ENCODE measurements around the gene HOXD11. TPM values are rescaled to one million over a fixed set of nuclear protein-coding genes. Genes with fewer than 3 reads are reported as not detected.

Gene HOXD11
- total RNA-seq, 1 donor from 2014 or later, result not detected

DNA sequence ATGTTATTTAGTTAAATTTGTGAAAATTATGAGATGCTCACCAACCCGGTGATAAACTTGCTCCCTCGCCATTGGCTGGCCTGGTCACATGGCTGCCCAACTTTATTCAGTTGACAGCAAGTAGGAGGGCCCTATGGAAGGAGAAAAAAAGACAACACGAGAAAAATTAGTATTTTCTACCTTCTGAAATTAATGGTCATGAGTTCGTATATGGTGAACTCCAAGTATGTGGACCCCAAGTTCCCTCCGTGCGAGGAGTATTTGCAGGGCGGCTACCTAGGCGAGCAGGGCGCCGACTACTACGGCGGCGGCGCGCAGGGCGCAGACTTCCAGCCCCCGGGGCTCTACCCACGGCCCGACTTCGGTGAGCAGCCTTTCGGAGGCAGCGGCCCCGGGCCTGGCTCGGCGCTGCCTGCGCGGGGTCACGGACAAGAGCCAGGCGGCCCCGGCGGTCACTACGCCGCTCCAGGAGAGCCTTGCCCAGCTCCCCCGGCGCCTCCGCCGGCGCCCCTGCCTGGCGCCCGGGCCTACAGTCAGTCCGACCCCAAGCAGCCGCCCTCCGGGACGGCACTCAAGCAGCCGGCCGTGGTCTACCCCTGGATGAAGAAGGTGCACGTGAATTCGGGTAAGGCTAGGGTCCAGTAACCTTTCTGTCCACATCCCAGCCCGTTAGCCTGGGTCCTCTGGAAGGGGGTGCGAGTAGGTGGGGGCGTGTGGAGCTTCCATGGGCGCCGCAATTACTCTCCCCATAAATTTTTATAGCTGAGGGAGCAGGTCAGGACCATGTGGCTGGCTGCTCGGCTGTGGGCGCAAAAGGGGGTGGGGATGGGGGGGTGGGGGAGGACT, 44.6 kb downstream of the HOXD11 start, which contains the start of gene HOXD4:
Gene HOXD4, plus strand, starts transcription at position 109 of the 846 bp plus-strand sequence. Its CDS starts 84 bp downstream, at position 193.
- Histone ChIP-seq H3K27me3 (ENCODE audit: low read depth) (peaks cover 100% of the 10 kb centered on the region), H3K4me1 (peaks cover 10% of the 10 kb centered on the region), H3K4me3 (no peak within 1 kb of the TSS), H3K27ac (no peak within 1 kb of the TSS), H3K36me3 (no peaks in the 10 kb centered on the region), H3K9me3 (no peaks in the 10 kb centered on the region)
- intact Hi-C loops (cut with DNase I), result no loop called here
- DNase-seq (no peak), ATAC-seq (peak in 1 of 2 donors; percentile 7)
- no peak for TF ChIP-seq CTCF (IDR thresholded peaks at IDR 0.05)

DNA sequence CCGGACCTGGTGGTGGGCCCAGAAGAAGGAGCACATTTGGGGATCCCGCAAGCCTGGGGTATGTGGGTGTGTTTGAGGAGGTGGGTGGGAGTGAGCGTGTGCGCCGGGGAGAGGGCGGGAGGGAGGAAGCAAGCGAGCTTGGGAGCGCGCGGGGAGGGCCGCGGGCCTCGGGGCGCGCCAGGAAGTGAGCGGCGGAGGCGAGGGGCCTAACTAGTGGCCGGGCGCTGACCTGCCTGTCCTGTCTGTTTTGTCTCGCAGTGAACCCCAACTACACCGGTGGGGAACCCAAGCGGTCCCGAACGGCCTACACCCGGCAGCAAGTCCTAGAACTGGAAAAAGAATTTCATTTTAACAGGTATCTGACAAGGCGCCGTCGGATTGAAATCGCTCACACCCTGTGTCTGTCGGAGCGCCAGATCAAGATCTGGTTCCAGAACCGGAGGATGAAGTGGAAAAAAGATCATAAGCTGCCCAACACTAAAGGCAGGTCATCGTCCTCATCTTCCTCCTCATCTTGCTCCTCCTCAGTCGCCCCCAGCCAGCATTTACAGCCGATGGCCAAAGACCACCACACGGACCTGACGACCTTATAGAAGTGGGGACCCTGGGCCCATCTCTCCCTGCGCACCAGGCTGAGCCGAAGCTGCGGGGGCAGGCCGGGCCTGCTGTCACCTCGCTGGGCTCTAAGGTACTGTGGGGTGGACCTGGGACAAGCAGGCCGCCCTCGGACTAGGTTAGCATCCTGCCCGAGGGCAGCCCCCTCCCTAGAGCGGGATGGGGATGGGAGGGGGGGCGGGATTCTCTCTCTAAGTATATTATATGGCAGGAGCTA, 45.5 kb downstream of the HOXD11 start:
- Histone ChIP-seq H3K27ac (no peak overlapping the region), H3K4me1 (peaks cover 14% of the 10 kb centered on the region), H3K9me3 (no peaks in the 10 kb centered on the region), H3K4me3 (no peak overlapping the region), H3K27me3 (ENCODE audit: low read depth) (peaks cover 100% of the 10 kb centered on the region), H3K36me3 (no peaks in the 10 kb centered on the region)
- no peak for ATAC-seq
- no peak for DNase-seq
- intact Hi-C loops (cut with DNase I), result no loop called here
- TF ChIP-seq CTCF (IDR thresholded peaks at IDR 0.05), result no peak

DNA sequence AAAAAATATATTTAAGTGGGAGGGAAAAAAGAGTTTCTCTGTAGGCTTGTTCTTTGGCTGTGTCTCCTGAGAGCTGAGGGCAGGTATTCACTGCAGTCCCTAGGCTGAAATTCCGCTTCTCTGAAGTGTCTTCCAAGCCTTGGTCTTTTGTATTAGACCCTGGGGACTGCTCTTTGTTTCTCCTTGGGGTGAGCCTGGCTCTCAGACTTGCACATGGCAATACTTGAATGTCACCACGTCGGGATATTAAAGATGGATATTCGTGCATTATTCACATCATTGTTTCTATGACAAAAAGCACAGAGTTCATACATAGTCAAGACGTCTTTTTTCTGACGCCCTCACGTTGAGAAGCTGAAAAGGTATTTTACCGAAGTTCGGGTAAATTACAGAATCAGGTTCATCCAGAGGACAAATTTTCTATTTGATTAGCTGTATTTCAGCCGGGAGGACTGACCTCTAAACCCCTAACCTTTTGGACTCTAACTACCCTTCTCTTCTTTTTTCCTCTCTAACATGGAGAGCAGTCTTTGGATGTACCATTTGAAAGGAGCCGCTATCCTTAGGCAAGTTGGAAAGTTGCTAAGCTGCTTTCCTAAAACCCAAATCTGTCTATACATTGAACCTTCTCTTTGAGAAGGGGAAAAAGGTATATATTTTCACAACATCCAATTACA, 47.6 kb downstream of the HOXD11 start:
- no peak for TF ChIP-seq CTCF (IDR thresholded peaks at IDR 0.05)
- Histone ChIP-seq H3K4me1 (peaks cover 25% of the 10 kb centered on the region), H3K27ac (no peak overlapping the region), H3K36me3 (no peaks in the 10 kb centered on the region), H3K9me3 (no peaks in the 10 kb centered on the region), H3K4me3 (no peak overlapping the region), H3K27me3 (ENCODE audit: low read depth) (peaks cover 100% of the 10 kb centered on the region)
- no peak for DNase-seq
- intact Hi-C loops (cut with DNase I), result no loop called here
- ATAC-seq, result no peak

DNA sequence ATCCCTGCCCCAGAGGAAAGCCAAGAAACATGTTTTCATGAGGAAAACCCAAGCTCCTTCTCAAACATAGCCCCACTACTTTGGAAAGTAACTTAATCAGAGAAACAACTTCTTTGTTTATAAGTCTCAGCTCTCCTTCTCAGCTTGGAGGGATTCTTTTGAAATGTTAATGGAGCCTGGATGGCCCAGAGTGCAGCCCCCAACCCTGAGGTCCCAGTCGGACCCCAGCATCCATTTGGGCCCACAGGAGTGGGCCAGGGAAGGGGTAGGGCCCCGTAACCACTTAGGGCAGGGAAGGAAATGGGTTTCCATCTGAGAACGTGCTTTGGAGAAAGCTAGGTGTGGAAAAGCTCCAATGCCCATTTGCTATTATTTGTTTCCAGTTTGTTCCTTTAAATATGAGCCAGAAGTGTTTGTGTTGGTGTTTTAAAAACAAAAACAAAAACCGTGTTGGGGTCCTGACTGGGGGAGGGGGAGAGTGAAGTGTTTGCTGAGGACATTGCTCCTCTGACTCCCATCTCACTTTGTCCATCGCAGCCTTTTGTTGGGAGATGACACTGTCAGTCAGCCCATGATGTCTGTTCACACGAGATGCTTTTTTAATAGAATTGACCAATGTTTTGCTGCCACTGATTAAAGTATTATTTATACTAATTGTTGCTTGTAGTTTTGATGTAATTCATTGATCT, 48.4 kb downstream of the HOXD11 start:
- ATAC-seq, result no peak
- no peak overlapping the region for H3K27ac ChIP-seq
- no peaks in the 10 kb centered on the region for H3K36me3 ChIP-seq
- no peaks in the 10 kb centered on the region for H3K9me3 ChIP-seq
- H3K27me3 ChIP-seq (ENCODE audit: low read depth), result peaks cover 100% of the 10 kb centered on the region
- intact Hi-C loops (cut with DNase I), result no loop called here
- no peak for DNase-seq
- no peak for TF ChIP-seq CTCF (IDR thresholded peaks at IDR 0.05)
- peaks cover 33% of the 10 kb centered on the region for H3K4me1 ChIP-seq
- H3K4me3 ChIP-seq, result no peak overlapping the region

Measured in lower lobe of right lung (tissue), 2 donors.